Measurements from ENCODE around the gene DIS3L2.
A peak's percentile ranks its signal among the peaks of the same experiment; 100 is the strongest.
"Not testable (repeated sequence)": the region's sequence is repeated elsewhere in the genome, so short reads cannot be mapped to it uniquely, and the experiment has no call there.

DIS3L2 gene

GRCh38 chr2:232296776-232297525 is 335.4 kb downstream of the DIS3L2 start:
- DNase-seq (ENCODE audit: low read depth) = no peak

- DNase-seq (ENCODE audit: low read depth) = no peak
These were observed 337.6 kb downstream of the DIS3L2 start for GRCh38 chr2:232299084-232299483.

DNA sequence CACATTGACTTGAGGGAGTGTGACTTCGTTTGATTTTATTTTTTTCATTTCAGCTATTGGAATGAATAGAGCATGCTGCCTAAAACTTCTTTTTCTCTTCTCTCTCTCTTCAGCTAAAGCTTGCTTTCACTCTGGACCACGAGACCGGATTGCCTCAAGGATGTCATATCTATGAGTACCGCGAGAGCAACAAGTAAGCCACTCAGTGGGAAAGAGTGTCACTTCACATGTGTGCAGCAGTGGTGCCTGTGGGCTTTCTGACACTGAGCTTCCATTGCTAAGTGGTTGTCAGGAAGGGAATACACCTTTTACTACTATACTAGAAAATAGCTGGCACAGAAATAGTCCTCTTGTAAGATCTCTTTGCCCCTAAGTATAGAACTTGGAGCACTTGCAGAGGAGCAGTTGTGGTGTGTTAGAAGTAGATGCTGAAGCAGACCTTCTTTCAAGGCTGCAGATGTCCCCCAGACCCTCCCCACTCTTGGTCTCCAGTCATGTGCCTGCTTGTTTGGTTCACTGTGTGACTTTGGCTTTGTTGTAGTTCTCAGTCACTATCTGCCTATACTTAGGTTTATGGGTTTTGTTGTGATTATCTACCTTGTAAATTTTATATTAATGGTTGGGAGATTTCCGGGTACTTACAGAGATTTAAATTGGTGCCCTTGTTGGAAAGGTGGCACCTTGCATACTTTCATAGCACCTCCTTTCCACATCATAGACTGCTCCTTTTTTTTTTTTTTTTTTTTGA is 338.6 kb downstream of the DIS3L2 start:
- DNase-seq (ENCODE audit: low read depth) = no peak

DNA sequence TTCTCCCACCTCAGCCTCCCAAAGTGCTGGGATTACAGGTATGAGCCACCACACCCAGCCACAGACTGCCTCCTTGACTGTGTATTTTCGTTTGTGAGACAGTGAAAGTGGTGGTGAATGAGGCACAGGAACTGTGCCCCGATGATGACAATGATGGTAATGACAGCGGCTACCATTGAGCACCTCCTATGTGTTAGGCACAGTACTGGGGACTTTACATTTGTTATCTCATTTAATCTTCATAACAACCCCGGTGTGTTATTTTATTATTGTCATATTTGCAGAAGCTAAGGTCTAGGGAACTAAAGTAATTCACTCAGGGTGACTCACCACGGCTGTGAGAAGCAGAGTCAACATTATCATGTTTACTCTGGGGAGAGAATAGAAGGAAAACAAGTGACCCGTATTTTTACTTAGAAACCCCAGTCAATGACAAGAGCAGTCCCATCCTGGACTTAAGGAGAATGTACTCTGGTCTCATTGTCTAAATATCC is 339.4 kb downstream of the DIS3L2 start:
- DNase-seq (ENCODE audit: low read depth) = no peak

DNA sequence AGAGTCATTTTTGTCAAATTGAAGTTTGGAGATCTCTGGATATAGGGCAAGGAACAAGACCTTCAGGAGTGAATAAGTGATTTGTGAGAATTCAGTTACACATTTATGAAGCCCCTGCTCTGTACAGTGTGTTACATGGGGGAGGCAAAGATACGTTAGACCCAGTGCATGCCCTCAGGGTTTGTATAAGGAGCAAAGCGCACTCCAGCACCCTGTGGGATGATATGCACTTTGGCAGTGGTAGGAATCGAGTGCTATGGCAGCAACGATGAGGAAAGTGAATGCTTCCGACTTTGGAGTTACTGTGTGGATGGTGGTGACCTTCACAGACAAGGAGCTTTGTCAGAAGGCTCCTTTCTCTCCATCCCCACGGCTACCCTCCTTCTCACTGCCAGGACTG is 342.7 kb downstream of the DIS3L2 start:
- DNase-seq (ENCODE audit: low read depth) = no peak

DNA sequence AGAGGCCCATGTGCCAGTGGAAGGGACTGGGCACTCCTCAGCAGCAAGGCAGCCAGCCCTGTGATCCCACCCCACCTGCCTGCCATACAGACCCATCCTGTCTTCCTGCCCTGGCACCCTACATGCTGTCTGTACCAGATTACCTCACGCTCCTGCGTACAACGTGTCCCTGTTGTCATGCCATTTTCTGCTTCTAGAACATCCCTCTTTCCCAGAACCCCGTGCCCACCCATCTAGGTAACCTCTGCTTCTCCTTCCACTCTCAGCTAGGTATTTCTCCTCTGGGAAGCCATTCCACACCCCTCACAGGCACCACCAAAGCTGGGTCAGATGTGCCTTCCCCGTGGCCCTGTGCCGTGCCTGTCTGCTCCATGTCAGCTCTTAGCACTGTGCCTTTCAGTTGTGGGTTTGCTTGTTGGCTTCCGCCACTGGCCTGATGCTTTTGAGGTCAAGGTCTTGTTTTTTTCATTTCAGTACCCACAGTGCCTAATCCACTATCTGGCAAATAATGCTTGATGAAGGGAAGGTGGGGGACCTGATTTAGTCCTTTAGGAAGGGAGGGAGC is 345.3 kb downstream of the DIS3L2 start:
- DNase-seq (ENCODE audit: low read depth) = no peak

- no peak for DNase-seq (ENCODE audit: low read depth)
These were observed 346.3 kb downstream of the DIS3L2 start for GRCh38 chr2:232307854-232308253.

- no peak for DNase-seq (ENCODE audit: low read depth)
These were observed 347.5 kb downstream of the DIS3L2 start for GRCh38 chr2:232308986-232309385.

- no peak for DNase-seq (ENCODE audit: low read depth)
These were observed 348.1 kb downstream of the DIS3L2 start for GRCh38 chr2:232309592-232309991.

DNA sequence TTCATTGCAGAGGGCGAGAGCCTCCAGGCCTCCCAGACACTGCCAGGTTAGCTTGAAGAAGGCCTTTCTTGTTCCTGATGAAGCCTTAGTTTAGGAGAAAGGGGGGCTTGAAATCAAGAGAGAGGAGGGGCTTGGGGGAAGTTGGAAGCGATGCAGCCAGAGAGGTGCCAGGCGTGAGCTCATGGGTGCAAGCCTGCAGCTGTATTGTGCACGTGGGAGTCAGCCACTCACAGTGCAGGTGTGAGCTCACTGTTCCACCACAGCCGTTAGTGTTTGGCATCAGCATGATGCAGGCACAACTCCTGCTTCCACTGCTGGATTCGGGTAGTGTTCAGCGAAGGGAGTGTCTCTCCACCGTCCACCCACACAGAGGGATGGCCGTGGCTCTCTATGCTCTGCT is 348.6 kb downstream of the DIS3L2 start:
- no peak for DNase-seq (ENCODE audit: low read depth)

DNA sequence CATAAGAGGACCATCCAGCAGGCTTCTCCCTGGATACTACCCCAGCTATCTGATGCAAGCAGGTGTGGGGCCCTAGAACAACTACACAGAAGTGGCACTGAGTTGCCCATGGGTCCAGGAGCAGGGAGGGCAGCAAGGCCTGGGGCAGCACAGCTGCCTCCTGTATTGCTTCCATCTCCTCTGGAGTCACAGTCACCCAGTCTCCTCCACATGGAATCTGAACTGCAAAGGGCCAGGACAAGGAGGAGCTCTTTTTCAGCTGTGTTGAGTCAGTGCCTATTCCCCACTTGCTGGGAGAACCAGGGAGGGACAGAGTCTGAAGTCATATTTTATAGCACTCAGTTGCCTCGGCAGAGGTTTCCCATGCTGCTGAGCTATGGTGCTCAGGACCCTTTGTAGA is 349.2 kb downstream of the DIS3L2 start:
- DNase-seq (ENCODE audit: low read depth) = no peak

- not testable (repeated sequence) for DNase-seq (ENCODE audit: low read depth)
These were observed 352.1 kb downstream of the DIS3L2 start for GRCh38 chr2:232313645-232314044.

GRCh38 chr2:232315049-232315922 is 353.8 kb downstream of the DIS3L2 start:
- peak; percentile 81 for DNase-seq (ENCODE audit: low read depth)

DNA sequence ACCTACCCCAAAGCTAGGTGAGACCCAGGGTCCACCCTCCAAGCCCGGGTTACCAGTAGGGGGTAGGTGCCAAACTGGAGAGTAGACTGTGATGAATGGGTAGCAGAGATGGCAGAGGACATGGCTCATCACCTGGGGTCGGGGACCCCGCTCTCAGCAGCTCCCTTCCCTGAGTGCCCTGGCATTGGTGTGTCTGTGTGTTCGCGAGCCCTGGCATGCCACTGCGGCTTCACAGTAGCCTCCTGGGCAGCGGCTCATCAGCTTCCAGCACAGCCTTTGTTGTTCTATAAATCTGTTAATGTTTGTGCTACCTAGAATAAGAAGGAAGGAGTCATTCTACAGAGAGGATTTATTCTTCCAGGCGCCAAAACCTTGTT is 354.4 kb downstream of the DIS3L2 start:
- no peak for DNase-seq (ENCODE audit: low read depth)

DNA sequence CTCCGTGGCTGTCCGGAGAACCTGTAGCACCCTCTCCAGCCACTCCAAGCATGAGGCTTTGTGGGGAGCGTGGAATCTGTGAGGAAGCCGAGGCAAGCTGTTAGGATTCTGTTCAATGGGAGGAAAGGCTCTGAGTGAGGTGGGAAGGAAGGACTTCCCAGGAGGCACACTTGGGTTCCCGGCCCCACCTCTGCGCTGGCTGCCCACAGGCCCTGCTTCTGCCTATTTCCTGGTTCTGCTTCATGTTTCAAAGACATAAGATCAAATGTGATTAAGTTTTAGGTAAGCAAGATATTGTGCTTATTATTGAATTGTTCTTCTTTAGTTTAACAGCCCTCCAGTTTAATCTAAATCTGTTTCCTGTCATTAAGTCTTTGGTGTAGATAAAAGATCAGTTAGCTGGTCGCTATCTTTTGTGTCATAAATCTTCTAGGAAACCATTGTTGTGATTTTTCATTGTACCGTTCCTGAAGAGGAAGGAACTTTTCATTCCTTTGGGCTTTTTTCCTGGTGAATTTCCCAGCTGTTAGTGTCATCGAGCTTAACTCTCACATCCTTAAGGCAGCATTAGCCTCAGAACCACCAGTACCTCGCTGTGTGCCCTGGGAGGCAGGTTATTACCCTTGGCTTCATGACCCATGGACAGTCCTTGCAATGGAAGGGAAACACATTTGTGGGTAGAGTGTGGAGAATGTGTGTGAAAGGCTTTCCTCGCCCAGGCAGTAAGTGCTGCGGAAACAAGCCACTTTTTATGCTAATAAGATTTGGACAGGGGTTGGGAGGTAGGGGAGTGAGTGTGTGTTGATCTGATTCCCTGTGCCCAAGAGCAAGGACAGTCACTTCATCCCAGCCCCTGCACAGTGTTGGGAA is 355.2 kb downstream of the DIS3L2 start:
- DNase-seq (ENCODE audit: low read depth) = no peak

DNA sequence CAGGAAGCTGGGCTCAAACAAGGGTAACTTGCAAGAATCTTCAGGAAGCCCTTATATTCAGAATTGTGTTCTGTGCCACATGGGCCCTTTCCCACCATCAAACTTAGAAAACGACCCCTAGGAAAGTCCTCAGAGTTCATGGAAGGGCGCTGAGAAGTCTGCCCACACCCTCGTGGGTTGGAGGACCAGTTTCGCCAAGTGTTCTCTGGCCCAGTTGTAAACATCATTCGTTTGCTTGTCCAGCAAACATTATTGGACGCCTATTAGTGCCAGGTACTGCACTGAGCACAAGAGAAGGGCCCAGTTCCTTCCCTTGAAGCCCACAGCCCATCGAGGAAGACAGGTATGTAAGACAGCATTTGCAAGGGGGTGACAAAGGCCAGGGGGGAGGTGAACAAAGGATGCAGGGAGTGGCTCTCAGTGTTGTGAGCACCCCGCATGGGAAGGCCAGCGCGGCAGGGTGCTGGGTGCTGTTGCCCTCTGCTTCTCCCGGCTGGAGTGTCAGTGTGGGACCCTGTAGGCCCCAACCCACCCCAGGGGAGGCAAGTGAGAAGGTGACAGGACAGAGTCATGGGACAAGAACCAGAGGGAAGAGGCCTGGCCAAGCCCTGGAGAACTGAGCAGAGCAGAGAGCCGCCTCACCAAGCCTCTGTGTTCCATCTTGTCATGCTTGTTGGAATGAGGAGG is 356.8 kb downstream of the DIS3L2 start:
- no peak for DNase-seq (ENCODE audit: low read depth)

DNA sequence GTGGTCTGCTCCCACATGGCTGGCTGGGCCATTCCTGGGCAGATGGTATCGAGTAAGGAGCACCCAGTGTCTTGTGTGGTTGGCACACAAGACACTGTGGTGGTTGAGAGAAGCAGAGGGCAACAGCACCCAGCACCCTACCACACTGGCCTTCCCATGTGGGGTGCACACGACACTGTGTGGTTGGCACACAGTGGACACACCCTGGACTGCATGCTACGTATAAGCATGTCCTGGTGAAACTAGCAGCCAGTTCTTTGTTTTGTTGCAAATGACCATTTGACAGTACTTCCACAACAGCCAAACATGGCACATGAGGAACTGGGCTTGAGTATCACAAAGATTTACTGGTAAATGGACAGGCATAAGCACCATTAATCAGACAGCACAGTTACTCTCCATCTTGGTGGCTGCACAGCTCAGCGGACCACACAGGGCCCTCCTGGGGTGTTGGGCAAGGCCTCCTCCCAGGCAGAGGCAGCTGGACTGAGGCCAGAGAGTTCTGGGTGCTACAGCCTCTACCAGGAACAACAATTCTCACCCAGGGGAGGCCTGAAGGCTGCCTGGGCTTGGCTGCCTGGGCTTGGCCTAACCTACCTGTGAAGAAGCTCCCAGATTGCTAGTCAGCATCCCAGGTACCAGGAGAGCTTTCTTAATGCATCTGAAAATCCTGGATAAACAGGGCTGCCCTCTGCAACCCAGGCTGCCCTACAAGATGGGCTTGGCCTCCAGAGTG is 357.7 kb downstream of the DIS3L2 start:
- DNase-seq (ENCODE audit: low read depth) = no peak

GRCh38 chr2:232319803-232320442 is 358.4 kb downstream of the DIS3L2 start:
- no peak for DNase-seq (ENCODE audit: low read depth)

GRCh38 chr2:232320443-232320803 is 358.9 kb downstream of the DIS3L2 start:
- DNase-seq (ENCODE audit: low read depth) = no peak

Measured in fibroblast of gingiva (primary cell).